GM21360 (cell line): Measurements from ENCODE around the gene RNF112.
A peak's percentile ranks its signal among the peaks of the same experiment; 100 is the strongest.

Experiments used
- ATAC-seq: cut with Tn5 transposase; IDR thresholded peaks from one replicate; pipeline ENCODE4 v1.9.1; 2021; ENCODE audit warnings: mild to moderate bottlenecking, moderate library complexity; ENCODE audit not compliant: unreplicated experiment

Gene RNF112, protein sequence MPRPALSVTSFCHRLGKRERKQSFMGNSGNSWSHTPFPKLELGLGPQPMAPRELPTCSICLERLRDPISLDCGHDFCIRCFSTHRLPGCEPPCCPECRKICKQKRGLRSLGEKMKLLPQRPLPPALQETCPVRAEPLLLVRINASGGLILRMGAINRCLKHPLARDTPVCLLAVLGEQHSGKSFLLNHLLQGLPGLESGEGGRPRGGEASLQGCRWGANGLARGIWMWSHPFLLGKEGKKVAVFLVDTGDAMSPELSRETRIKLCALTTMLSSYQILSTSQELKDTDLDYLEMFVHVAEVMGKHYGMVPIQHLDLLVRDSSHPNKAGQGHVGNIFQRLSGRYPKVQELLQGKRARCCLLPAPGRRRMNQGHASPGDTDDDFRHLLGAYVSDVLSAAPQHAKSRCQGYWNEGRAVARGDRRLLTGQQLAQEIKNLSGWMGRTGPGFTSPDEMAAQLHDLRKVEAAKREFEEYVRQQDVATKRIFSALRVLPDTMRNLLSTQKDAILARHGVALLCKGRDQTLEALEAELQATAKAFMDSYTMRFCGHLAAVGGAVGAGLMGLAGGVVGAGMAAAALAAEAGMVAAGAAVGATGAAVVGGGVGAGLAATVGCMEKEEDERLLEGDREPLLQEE

DNA sequence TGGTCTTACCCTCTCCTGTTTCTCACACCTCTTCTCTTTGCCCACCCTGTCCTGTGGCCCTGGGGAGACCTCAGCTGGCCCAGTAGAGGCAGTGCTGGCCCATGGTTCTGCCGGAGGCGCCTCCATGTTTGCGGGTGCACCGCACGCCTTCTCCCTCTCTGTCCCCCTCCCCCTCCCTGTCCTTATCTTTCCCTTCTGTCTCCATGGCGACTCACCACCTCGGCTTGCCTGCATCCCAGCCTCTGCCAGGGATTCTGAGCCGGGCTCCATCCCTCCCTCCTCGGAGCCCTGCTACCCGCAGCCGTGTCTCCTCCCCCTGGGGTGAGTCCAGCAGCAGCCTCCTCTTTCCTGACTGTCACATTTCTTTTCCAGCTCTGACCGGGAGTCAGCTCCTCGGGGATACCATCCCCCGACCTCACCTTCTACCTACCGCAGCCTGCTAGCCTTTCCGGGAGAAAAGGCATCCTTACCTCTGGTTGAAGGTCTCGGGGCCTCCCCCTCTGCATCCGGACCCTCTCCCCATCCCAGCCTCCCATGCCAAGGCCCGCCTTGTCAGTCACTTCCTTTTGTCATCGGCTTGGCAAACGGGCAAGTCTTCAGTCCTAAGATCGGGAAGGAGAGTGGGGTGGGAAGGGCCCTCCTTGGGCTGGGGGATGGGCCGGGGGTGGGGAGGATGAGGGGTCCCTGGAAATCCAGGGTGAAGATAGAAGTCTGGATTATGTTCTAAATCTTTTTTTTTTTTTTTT lies at the start of gene RNF112:
Gene RNF112, plus strand, starts transcription at position 358 of the 746 bp plus-strand sequence. Its CDS starts 177 bp downstream, at position 535.
- ATAC-seq, result no peak

GRCh38 chr17:19361326-19361725 lies 49.7 kb upstream of the RNF112 start:
- no peak for ATAC-seq

DNA sequence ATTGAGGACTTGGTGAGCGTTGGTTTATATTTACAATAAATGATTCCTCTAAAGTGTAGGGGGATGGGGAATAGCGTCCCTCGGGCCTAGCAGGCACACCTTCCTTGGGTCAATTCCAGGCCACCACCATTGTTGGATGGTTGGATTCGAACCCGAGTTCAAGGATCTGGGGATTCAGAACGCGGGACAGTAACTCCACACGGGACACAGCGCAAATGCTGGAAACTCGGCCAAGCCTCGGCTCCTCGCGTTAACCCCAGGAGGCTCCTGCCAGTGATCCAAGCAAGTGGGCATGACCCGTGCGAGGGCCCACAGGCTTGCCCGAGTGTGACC lies 49.1 kb upstream of the RNF112 start:
- ATAC-seq, result no peak

DNA sequence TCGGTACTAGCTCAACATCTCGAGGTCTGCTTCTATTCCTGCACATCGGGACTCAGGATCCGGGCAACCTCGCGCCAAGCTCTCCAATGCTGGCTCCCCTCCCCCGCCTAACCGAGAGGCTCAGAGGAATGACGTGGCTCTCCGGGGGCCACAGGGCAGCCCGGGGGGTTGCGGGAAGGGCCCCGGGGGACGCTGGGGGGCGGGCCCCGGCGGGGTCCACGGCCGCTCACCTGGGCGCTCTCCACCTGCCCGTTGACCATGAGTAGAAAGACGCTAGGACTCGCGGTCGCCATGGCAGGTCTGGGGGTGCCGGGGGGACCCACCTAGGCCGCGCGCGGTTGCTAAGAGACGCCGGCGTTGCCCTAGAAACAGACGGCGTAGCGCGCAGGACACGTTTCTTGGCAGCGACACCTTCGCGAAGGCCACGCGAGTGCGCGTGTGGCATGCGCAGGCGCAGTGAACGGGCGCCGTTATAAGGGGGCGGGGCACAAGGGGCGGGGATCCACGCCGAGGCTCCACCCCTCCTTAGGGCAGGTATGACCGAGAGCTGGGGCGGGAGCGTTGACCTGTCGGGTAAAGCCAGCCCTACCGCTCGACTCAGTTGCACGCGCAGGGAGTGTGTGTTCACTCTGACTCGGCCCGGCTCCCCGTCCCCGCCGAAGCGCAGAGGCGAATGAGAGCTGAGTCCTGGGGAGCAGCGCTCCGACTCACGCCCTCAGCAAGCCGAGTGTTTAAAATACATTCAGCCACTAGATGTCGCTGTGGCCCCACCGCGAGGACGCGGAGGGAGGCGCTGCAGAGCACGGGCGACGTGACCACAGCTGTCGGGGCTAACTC lies 48.5 kb upstream of the RNF112 start, which contains the start of gene B9D1:
Gene B9D1, minus strand, starts transcription at position 447 of the 837 bp plus-strand sequence. Its CDS starts 154 bp downstream, at position 293.
- ATAC-seq, result peak; percentile 77

DNA sequence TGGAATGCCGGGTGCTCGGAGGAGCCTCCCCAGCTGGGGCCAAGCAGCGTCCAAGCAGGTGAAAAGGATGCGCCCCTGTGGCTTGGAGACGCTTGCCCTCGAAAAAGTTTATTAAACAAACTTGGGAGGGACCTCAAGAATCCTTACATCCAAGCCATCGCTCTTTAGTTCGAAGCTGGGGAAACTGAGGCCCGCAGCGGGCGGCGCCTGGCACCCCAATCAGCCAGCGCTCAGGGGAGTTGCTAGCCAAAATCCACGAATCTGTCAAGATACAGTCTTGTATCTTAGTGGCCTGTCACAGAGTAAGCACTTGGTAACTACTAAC lies 48.0 kb upstream of the RNF112 start:
- no peak for ATAC-seq

DNA sequence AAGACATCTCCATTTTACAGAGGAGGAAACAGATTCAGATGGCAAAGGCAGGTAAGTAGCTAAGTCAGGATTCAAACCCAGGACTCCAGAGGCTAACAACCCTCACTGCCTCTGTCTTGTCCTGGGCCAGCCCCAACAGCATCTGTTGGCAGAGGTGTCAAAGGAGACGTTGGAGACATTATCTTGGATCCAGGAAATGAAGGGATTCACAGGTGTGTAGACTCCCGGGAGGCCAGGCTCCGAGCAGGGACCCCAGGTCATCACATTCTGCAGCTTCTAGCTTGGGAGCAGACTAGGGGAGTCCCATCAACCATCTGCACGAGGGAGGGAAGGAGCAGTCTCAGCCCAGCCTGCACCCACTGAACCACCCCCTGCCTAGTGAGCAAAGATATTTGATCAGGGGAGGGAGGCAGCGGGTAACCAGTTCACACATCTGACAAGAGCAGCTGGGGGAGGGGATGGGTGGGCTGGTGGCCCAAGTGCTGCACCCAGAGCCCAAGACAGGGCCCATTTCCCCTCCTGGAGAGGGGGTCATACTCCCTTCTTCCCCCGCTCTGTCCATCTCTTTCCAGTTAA lies 47.5 kb upstream of the RNF112 start:
- ATAC-seq, result no peak

GRCh38 chr17:19364699-19365498 lies 46.1 kb upstream of the RNF112 start:
- no peak for ATAC-seq

DNA sequence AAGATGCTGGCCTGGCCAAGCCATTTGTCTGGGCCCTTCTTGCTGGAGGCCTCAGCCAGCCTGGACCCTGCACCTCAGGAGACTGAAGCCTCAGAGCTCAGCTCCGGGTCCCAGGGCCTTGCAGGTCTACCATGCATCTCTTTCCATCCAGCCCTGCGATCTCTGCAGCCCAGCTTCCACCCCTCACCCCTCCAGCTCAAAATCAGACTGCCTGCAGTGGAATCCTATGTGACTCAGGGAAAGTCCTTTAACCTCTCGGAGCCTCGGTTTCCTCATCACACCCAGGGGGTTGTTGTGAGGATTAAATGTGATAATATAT lies 45.6 kb upstream of the RNF112 start:
- no peak for ATAC-seq

- ATAC-seq, result no peak
Measured at GRCh38 chr17:19365833-19366636, 45.0 kb upstream of the RNF112 start.

DNA sequence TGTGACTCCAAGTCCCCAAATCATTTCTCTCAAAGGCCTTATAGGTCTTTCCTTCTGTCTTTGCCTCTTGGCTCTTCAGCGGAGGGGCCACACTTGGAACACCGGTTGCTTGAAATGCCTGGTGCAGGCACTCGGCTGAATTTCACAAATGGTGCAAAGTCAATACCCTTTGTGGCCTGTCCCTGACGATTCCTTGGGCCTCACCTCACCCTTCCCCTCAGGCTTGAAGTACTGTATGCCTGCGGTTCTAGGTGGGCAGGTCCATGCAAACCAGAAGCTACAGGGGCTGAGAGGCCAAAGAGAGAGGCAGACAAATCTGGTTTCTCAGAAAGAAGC lies 44.4 kb upstream of the RNF112 start:
- no peak for ATAC-seq

- ATAC-seq, result no peak
Measured at GRCh38 chr17:19368229-19368628, 42.8 kb upstream of the RNF112 start.

DNA sequence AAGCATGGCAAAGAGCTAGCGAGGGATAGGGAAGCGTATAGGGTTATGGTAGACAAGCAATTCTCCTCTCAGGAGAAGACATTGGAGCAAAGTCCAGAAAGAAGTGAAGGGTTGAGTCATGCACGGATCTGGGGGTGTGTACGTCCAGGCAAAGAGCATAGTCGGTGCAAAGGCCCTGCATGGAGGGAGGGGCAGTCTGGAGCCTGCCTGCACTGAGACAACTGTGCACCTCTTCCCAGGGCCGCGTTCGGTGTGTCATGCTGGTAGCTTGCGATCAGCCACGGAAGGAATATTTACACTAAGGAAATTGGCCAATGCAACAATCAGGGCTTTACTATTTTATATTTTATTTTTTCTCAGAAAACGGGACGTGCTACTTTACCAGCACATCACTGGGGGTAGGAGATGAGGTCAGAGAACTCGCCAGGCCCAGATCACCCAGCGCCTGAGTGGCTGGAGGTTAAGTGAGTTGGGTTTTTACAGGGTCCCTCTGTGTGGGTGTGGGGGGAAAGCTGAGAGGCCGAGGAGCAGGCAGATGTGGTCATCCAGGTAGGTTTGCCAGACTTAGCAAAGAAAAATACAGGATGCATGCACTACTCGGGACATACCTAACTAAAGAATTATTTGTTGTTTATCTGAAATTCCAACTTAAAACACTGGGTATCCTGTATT lies 41.8 kb upstream of the RNF112 start:
- no peak for ATAC-seq

DNA sequence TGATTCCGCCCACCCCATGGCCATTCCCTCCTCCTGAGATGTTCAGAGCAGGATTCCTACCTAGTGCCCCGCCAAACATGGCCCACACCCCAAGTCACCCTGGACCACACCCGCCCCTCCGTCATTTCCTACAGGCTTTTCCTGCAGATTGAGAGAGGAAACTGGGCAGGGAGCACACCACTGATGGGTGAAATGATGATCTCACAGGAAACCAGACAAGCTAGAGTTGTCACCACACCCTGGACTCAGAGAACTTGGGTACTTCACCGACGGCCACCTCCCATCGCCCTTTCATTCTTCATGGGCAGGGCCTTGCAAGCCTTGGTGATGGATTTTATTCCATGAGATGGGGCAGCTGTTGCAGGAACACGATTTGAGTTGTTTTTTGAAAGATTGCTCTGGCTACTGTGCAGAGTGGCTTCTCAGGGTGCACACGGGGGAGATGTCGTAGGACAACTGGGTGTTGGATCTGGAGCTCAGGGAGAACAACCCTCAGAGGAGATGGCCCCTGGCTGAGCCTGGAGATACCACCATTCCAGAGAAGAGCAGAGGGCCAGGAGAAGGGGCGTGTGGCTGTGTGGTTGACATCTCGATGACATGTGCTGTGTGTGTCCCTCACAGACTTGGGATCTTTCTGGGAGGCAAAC lies 41.1 kb upstream of the RNF112 start:
- no peak for ATAC-seq

- ATAC-seq, result no peak
Measured at GRCh38 chr17:19370493-19370960, 40.5 kb upstream of the RNF112 start.

DNA sequence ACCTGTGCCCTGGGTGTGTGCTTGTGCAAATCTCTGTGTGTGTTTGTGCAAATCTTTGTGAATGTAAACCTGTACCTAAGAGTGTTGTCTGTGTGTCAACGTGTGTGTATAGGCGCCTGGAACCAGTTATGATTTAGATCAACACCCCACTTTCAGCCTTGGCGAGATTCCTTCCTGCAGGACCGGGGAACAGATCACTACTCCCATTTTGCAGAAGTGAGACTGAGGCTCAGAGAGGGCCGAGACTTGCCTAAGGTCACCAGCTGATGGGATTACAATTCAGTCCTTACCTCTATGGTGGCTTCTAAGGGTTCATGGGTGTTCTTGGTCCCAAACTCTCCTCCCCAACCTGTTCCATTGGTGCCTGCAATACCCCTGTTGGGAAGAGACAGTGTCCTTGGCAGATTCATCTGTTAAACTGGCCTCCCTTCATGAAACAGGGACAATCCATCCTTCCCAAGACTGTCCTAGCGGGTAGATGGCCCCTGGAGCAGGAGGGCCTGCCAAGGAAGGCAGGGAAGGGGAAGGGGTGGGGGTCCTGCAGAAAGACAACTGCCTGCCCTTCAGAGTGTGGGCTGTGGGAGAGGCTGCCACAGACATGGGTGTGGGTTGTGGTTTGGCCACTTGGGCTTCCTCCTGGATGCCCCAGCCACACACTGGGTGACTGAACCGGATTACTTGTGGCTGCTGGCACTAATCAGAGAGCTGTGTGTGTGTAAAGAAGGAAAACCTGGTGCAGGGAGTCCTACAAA lies 39.6 kb upstream of the RNF112 start:
- ATAC-seq, result no peak

DNA sequence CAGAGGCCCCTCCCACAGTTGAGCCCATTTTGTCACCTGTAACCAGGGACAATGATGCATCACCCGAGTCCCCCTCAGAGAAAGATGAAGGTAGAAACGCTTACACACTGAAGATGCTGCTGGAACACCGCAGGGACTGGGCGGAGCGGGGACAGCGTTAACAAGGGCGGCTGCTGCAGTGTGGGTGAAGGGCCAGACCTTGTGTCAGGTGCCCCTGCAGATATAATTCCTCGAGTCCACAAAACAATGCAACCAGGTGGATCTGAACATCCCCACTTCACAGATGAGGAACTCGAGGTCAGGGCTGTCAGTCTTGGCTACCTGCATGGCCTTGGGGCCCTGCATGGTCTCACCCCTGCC lies 39.0 kb upstream of the RNF112 start:
- no peak for ATAC-seq

DNA sequence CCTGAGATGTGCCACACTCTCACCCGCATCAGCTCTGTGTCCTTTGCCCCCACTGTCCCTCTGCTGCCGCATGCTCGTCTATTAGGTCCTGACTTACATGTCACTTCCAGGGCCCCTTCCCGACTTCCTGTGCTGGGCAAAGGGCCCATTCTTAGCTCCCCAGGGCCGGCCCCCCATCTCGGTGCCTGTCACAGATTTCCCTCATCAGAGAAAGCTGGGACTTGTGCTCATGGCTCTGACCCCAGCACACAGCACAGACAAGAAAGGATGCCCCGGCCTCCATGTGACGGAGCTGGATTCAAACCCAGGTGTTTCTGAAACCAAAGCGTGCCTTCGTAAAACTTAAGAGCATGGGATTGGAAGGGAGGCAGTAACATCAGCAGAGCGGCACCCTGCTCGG lies 38.6 kb upstream of the RNF112 start:
- ATAC-seq, result no peak
